ENCODE data around the gene ZNF324B.

DNA sequence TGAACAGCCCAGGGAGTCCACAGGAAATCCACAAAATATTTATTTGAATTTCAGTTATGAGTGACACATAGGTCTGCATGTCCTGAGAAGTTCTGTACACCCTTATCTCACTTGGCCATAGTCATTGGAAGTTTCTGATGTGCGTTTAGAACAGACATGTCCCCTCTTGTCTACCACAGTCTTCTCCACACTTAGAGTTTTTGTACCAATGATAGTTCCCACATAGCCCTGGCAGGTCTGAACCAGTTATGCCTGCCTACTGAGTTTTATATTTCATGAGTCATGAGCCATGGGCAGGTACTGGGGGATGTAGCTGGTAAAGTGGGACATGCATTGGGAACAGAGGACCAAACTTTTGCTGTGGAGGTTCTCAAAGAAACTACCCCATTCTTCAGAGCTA lies 22.8 kb upstream of the ZNF324B start:
- no peak for TF ChIP-seq POLR2AphosphoS5 (IDR thresholded peaks at IDR 0.05; ENCODE audit: low read depth, low read length)
- TF ChIP-seq, protein P1, sequence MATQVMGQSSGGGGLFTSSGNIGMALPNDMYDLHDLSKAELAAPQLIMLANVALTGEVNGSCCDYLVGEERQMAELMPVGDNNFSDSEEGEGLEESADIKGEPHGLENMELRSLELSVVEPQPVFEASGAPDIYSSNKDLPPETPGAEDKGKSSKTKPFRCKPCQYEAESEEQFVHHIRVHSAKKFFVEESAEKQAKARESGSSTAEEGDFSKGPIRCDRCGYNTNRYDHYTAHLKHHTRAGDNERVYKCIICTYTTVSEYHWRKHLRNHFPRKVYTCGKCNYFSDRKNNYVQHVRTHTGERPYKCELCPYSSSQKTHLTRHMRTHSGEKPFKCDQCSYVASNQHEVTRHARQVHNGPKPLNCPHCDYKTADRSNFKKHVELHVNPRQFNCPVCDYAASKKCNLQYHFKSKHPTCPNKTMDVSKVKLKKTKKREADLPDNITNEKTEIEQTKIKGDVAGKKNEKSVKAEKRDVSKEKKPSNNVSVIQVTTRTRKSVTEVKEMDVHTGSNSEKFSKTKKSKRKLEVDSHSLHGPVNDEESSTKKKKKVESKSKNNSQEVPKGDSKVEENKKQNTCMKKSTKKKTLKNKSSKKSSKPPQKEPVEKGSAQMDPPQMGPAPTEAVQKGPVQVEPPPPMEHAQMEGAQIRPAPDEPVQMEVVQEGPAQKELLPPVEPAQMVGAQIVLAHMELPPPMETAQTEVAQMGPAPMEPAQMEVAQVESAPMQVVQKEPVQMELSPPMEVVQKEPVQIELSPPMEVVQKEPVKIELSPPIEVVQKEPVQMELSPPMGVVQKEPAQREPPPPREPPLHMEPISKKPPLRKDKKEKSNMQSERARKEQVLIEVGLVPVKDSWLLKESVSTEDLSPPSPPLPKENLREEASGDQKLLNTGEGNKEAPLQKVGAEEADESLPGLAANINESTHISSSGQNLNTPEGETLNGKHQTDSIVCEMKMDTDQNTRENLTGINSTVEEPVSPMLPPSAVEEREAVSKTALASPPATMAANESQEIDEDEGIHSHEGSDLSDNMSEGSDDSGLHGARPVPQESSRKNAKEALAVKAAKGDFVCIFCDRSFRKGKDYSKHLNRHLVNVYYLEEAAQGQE (IDR thresholded peaks at IDR 0.05; ENCODE audit: insufficient read depth in 1 of 2, low read depth in 2 of 2, low read length in 2 of 2) = no peak
- no peak for TF ChIP-seq TAF1 (IDR thresholded peaks at IDR 0.05; ENCODE audit: borderline replicate concordance, insufficient read depth, low read length)
- TF ChIP-seq SIN3A (IDR thresholded peaks at IDR 0.05; ENCODE audit: borderline replicate concordance, insufficient read depth, low read length) = no peak
